D721Med (cell line): ENCODE data around the gene WDR38.

ENCODE experiments used
- DNase-seq: peaks from one replicate; pipeline ENCODE4 v3.0.0; 2011; ENCODE audit warnings: low spot score; ENCODE audit not compliant: insufficient read length
- FAIRE-seq: peaks from 2 replicates; lab custom pipeline; 2011; peaks lifted over from hg19 to GRCh38; lab: Jason Lieb, UNC
- CTCF ChIP-seq: IDR thresholded peaks from 2 replicates; pipeline ENCODE4 v1.5.1; 2012; ENCODE audit warnings: mild to moderate bottlenecking, control low read depth; ENCODE audit not compliant: insufficient read depth; ENCODE audit errors: missing control alignments

WDR38 gene

GRCh38 chr9:124820698-124821623 is 32.3 kb upstream of the WDR38 start:
- FAIRE-seq, result no peak
- TF ChIP-seq CTCF, result no peak
- no peak for DNase-seq

GRCh38 chr9:124828489-124829333 is 24.5 kb upstream of the WDR38 start:
- no peak for TF ChIP-seq CTCF
- no peak for DNase-seq
- no peak for FAIRE-seq

- FAIRE-seq (no peak), DNase-seq (no peak)
- no peak for TF ChIP-seq CTCF
These were observed 24.0 kb upstream of the WDR38 start for GRCh38 chr9:124829334-124829669.

- FAIRE-seq, result no peak
- DNase-seq, result no peak
- TF ChIP-seq CTCF, result no peak
These were observed 22.7 kb upstream of the WDR38 start for GRCh38 chr9:124830593-124830992.

- TF ChIP-seq CTCF, result no peak
- DNase-seq (no peak), FAIRE-seq (no peak)
These were observed 21.5 kb upstream of the WDR38 start for GRCh38 chr9:124831642-124832364.

GRCh38 chr9:124834591-124834990 is 18.7 kb upstream of the WDR38 start:
- no peak for TF ChIP-seq CTCF
- FAIRE-seq (no peak), DNase-seq (no peak)
